Activated CD8-positive, alpha-beta memory T cell treated with anti-CD3 and anti-CD28 coated beads, Interleukin-2, amount 50 U/mL, for 4 hours (primary cell): Measurements from ENCODE around the gene PAWR.
"Not testable (repeated sequence)": the region's sequence is repeated elsewhere in the genome, so short reads cannot be mapped to it uniquely, and the experiment has no call there.

ENCODE experiments used
- DNase-seq: peaks from one replicate; pipeline ENCODE4 v3.0.0-alpha.2; 2020

Gene PAWR

DNA sequence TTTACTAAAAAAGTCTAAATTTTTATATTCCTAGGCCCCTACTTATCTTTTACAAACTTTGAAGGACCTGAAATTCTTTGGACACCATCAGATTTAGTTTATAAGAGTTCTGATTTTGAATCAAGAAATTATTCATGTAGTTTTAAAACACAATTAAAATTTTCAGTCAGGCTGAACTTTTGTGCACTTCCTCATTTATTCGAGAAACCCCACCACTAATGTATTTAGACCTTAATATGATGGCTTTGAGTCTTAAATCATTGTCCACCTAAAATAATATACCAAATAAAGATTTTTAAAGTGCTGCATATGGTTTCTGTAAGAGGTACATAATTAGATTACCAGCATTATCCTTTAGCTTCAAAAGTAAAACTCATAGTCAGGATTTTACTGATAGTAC lies 103.4 kb downstream of the PAWR start:
- DNase-seq = no peak

DNA sequence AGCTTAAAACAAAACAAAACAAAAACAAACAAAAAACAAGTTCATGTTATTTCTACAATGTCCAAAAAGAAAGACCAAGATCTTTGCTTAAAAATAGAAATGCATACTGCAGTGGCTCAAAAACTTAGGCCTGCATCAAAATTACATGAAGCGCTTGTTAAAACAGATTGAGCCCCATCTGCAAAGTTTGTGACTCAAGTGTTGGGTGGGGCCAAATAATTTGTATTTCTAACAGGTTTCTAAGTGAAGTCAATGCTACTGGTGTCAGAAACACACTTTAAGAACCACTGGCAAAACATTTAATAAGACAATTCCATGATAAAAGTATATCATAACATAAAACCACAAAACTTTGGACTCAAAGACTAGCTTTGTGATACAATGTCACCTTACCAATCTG lies 105.6 kb downstream of the PAWR start:
- no peak for DNase-seq

DNA sequence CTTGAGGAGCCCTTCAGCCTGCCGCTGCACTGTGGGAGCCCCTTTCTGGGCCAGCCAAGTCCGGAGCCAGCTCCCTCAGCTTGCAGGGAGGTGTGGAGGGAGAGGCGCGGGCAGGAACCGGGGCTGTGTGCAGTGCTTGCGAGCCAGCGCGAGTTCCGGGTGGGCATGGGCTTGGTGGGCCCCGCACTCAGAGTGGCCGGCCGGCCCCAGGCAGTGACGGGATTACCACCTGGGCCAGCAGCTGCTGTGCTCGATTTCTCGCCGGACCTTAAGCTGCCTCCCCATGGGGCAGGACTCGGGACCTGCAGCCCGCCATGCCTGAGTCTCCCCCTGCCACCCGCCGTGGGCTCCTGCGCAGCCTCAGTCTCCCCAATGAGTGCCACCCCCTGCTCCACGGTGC lies 116.9 kb downstream of the PAWR start:
- no peak for DNase-seq

DNA sequence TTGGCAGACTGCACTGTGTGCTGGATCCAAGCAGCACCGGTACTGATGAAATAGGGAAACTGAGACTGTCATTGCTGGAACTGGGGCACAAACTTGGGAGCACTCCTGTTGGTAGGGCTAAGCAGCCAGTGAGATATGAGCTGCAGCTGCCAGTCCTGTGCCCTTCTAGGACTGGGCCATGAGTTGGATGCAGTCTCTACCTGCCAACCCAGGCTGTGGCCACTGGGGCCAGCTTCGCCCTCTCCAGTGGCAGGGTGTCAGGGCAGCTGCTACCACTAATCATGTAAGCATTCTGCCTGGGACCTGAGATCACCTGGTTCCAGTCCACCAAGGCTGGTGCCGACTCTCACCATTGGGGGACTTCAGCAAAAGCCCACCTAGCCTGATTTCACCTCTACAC lies 121.1 kb downstream of the PAWR start:
- DNase-seq = no peak

DNA sequence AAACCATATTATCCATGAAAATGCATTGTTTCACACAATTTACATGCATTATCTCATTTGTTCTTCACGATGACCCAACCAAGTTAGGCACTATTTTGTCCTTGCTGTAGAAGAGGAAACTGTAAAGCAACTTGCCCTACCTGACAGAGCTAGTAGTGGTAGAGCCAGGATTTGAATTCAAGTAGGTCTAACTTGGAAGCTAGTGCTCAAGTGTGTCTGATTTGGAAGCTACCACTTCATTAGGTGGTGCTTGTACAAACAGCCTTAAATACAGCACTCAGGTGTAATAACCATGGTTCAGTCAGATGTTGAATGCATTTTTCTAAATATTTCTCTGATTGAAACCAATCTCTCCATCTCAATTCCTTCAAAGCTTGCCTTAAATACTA lies 123.6 kb downstream of the PAWR start:
- no peak for DNase-seq

DNA sequence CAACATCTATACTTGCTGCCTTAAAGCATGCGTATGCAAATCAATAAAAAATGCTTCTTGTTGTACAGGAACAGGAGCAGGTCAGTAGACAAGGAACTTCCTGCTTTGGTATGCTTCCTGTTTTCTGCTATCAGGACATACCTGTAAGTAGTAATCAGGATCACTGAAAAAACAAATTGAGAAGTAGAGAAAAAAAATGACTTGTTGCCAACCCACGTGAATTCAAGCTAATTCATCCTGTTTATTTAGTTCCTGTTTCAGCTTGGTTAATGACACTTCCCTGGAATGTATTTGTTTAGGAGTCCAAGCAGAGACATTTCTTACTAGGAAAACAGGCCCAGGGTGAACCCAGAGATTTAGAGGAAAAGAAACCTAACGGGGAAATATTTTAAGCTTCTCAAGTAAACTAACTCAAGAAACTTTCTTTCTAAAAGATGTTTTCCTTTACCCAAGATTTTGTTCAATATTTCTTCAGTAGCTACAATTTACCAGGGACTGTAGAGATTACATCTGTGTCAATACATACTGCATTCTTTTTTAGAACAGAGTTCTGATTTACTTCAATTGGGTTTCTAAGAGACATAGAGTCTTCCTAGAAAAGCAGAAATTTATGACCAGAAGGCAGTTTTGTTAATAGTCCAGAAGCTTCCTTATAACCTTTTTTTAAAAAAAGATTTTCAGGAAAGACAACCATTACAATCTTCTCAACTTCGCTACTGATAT lies 124.2 kb downstream of the PAWR start:
- DNase-seq = no peak

DNA sequence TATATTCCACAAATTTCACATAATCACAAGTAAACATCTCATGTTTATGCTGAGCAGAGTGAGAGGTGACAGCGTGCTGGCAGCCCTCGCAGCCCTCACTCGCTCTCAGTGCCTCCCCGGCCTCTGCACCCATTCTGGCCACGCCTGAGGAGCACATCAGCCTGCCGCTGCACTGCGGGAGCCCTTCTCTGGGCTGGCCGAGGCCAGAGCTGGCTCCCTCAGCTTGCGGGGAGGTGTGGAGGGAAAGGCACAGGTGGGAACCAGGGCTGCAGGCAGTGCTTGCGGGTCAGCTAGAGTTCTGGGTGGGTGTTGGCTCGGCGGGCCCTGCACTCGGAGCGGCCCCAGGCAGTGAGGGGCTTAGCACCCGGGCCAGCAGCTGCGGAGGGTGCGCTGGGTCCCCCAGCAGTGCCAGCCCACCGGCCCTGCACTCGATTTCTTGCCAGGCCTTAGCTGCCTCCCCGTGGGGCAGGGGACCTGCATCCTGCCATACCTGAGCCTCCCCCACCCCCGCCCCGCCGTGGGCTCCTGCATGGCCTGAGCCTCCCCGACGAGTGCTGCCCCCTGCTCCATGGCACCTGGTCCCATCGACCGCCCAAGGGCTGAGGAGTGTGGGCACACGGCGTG lies 125.9 kb downstream of the PAWR start:
- DNase-seq = not testable (repeated sequence)

DNA sequence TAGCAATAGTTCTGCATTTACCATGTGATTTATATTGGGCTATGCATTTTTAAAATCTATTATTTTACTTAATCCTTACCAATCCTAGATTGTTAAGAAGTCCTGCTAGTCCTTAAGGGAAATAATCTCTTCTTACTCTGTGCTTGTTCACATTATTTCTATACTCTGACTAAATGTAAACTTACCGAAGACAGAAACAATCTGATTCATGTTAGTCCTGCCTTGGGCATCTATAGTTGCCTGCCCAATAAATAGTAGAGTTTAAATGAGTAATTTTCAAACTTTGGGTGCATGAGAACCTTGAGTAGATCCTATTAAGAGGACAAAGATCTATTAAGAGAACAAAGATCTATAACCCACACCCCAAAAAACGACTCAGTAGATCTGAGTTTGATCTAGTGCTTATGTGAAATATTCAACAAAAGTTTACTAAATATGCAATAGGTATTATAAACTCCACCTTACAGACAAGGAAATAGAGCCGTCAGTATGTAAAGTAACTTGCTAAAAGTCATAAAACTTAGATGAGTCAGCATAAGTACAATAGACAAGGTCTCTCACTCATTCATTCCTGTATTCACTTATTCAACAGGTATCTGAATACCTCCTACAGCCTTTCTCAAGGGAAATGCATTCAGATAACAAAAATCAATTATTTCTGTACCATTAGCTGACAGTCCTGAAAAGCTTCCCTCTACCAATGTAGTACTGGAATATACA lies 127.6 kb downstream of the PAWR start:
- no peak for DNase-seq

DNA sequence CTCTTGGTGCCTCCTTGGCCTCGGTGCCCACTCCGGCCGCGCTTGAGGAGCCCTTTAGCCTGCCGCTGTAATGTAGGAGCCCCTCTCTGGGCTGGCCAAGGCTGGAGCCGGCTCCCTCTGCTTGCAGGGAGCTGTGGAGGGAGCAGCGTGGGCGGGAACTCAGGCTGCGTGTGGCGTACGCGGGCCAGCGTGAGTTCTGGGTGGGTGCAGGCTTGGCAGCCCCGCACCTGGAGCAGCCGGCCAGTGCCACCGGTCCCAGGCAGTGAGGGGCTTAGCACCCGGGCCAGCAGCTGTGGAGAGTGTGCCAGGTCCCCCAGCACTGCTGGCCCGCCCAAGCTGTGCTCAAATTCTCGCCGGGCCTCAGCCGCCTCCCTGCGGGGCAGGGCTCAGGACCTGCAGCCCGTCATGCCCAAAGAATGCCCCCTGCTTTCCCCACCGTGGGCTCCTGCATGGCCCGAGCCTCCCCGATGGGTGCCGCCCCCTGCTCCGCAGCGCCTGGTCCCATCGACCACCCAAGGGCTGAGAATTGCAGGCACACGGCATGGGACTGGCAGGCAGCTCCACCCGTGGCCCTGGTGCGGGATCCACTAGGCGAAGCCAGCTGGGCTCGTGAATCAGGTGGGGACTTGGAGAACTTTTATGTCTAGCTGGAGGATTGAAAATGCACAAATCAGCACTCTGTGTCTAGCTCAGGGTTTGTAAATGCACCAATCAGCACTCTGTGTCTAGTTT lies 129.2 kb downstream of the PAWR start:
- no peak for DNase-seq

DNA sequence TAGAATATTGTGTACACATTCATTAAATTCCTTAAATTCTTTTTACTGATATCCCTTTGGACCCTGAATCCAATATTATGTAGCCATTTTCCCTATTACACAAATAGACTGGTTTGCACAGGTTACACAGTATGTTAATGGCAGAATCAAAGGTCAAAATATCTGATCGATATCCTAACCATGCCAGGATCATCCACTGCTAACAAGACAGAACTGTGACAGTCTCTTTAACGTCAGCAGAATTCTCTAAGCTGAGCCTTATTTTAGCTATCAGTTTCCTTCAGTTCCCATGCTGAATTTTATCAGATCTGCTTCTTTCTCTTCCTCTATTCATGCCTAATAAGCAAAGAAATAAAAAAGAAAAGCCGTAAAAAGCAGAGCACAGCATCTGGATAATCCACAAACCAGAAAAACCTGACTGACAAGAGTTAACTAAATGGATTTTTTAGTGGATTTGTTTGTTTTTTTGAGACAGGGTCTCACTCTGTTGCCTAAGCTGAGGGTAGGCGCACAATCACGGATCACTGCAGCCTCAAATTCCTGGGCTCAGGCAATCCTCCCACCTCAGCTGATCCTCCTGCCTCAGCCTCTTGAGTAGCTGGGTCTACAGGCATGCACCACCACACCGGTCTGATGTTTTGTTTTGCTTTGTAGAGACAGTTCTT lies 130.4 kb downstream of the PAWR start:
- no peak for DNase-seq

DNA sequence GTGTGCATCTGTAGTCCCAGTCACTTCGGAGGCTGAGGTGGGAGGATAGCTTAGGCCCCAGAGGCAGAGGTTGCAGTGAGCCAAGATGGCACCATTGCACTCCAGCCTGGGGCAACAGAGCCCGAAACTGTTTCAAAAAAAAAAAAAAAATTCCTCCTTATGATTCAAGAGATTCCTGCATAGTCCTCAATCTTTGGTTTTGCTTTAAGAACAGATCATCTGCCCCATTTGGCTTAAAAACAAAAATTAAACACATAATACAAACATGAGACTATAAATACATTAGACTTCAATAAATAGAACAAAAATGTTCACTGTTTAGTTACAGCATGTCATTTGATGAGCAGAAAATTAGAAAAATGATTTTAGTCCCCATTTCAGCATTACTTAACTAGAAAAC lies 131.2 kb downstream of the PAWR start:
- no peak for DNase-seq

DNA sequence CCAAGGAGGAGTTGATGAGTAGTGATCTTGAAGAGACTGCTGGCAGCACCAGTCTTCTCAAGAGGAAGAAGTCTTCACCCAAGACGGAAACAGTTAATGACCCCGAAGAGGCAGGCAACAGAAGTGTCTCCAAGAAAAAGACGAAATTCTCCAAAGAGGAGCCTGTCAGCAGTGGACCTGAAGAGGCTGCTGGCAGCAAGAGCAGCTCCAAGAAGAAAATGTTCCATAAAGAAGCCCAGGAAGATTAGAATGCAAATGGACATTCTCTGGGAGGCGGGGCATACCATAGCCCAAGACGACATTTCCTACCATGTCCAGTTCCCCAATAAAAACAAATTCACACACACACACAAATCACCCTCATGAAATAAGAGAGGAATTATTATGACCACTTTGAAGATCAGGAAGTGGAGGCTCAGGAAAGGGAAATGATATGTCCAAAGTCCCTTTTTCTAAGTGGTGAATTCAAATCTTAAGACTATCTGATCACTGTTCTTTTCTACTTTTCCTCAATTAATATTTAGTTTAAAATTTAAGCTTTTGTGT lies 131.8 kb downstream of the PAWR start:
- no peak for DNase-seq

DNA sequence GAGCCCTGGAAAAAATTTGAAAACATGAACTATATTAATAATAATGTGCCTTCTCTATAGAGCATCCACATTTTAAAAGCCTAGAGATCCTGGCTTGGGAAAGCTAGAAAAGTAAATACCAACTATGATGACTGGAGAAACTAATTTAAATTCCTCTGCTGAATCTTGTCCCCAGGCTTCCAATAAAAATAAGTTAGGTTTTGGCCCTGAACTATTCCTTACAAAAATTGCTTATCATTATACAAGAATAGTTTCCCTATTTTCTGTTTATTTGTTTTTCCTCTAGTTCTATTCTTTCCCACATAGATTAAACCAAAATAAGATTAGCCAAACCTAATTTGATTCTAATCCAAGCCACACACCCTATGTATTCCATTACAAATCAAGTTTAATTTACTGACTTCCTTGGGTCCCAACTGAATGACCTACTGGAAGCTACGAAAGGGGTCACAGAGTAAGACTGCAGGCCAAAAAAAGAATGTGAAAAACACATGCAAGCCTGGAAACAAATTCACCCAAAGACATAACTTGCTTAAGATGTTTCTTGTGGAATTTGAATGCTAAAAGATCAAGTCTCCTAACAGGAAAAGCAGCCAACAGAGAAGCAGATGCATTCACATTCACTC lies 133.0 kb downstream of the PAWR start:
- DNase-seq = no peak

DNA sequence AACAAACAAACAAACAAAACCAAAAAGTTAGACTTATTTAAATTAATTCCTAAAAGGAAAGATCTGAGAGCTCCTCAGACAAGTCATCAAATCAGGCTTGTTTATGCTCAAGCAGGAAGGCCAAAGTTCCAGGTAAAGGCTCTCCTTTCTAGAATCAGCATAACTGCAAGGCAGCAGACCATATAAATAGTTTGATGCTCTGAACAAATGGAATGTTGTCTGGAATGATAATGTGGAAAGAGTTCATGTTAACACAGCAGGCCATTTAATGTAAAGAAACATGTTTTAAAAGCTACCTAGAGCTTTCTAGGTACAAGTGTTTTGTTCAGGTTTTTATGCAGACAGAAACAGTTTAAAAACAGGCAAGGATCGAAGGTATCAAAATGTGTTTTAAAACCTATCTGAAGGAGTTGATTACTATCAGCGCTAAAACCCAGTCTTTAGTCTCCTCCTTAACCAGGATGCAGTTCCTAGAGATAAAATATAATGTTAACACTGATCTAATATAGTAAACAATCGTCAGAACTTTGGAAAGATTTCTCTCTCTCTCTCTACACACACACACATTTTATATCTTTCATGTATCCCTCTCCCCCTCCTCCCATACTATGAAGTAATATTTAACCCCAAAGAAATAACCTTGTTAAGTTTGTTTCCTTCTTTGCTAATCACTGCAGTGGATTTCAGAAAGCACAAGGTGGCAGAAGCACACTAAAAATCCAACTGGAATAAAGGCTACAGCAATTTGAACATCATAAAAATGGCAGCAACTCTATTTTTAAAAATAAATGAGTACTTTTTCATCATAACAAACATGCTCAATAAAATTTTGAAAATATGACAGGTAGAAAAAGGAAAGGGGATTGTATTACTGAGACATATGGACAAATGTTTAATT lies 135.5 kb downstream of the PAWR start:
- DNase-seq = no peak

DNA sequence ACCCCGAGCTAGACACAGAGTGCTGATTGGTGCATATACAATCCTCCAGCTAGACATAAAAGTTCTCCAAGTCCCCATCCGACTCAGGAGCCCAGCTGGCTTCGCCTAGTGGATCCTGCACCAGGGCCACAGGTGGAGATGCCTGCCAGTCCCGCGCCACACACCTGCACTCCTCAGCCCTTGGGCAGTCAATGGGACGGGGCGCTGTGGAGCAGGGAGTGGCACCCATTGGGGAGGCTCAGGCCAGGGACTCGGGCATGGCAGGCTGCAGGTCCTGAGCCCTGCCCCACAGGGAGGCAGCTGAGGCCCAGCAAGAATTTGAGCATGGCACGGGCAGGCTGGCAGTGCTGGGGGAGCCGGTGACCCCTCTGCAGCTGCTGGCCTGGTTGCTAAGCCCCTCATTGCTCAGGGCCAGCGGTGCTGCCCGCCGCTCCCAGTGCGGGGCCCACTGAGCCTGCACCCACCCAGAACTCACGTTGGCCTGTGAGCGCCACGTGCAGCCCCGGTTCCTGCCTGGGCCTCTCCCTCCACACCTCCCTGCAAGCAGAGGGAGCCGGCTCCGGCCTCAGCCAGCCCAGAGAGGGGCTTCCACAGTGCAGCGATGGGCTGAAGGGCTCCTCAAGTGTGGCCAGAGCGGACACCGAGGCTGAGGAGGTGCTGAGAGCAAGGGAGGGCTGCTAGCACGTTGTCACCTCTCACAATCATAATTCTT lies 136.7 kb downstream of the PAWR start:
- DNase-seq = no peak

DNA sequence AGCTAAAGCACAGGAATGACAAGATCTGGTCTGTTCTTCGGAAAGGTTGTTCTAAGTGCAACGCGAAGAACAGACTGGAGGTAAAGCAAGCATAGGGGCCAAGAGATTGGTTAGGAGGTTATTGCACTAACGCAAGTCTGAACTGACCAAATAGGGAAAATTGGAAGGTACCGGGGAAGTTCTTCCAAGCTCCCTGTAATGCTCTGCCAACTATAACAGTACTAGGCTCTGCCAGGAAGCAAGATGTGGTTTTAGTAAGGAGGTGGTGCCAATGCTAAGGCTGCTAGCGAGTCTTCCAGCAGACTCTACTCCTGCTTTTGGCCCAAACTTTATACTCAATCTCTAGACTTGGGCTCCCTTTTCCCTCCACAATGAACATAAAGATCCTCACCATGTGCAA lies 138.6 kb downstream of the PAWR start:
- DNase-seq = no peak

DNA sequence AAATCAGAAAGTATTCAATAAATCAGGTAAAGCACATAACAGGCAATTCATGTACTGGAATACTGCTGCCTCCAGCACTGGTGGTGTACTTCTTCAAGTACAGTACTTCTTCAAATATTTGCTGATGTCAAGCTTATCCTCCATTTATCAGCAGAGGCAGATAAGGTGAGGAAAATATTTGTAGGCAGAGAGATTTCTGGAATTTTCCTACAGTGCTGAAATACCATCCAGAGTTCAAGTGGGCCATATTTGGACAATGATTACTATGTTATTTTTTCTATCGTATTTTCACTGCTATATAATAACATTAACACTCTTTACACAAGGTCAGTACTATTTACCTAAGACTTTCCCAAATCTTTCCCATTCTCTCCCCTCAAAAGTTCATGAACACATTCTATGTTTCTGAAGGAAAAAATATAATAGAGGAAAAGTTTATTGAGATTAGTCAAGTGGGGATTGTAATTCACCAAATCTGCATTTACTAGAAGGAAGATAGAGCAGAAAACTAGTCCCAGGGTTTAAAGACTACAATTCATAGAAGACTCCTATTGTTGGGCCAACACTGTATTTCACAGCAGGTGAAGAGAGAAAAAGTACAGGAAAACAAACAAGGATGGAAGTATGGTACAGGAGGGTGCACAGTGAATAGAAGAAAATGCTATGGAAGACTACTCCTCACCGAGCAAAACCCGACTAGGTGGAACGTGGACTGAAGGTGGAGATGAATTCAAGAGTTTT lies 141.1 kb downstream of the PAWR start:
- no peak for DNase-seq

DNA sequence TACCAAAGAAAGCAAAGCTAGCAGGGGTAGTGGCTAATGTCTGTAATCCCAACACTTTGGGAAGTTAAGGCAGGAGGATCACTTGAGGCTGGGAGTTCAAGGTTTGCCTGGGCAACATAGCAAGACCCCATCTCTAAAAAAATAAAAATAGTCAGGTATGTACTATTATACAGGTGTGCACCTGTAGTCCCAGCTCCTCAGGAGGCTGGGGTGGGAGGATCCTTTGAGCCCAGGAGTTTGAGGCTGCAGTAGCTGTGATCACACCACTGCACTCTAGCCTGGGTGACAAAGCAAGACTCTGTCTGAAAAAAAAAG lies 142.2 kb downstream of the PAWR start:
- no peak for DNase-seq

DNA sequence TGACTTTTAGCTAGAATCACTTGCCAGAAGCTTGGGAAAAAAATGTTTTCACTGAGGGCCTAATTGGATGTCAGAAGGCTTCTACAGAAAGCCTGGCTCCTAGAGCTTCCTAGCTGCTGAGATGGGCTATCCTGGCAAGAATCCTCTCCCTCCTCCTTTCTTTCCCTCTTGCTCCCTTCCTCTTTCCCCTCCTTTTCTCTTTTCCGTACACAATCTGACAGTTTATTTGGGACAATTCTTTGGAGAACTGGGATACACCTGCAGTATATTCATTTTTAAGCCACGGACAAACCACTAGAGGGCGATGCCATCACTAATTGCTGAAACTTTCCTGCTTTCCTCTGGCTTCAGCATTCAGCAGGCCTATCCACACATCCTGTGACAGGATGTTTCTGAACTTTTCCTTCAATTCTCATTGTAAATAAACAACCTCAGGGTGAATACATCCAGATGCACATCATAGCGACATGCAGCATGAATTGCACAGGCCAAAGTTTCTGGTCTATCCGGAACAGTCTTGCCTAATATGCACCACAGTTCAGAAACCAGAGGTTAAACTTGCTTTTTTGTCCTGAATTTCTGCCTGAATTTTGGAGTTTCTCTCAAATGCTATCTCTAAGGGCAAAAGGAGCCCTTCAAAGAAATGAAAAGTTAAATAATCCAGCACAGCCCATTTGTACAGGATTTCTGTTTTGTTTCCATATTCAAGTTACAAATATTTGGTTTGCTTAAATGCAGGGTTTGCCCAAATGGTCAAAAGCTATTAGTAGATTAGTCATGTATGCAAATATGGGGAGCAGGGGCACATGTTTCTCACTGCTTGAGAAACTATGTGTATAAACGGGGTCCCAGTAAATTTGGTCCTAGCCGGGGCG lies 142.8 kb downstream of the PAWR start:
- DNase-seq = no peak
